ENCODE measurements around the gene GDPD5. TPM values are rescaled to one million over a fixed set of nuclear protein-coding genes. Genes with fewer than 3 reads are reported as not detected.

The GDPD5 gene
- total and polyA plus RNA-seq, 9 of the 15 experiments (the other 6 are each of a cell fraction or from before 2014, with no cell fraction given), result 0.32 to 27.3 (median 8.0) TPM

GRCh38 chr11:75554258-75555022 lies 28.7 kb upstream of the GDPD5 start (continued):
- TF ChIP-seq HDAC8 (tag; IDR thresholded peaks at IDR 0.05) (peak; percentile 84), SMAD3 (CRISPR knock-in tag; conservative IDR thresholded peaks at IDR 0.05) (0 out of 2 replicates have a peak, but pooled peaks have one; percentile 13), ZBED1 (IDR thresholded peaks at IDR 0.05) (no peak), ZFP36 (IDR thresholded peaks at IDR 0.05; ENCODE audit: low read depth, low read length, partially characterized antibody) (peak; percentile 12), ESRRA (IDR thresholded peaks at IDR 0.05; ENCODE audit: borderline replicate concordance, low read depth) (no peak), POU5F1 (IDR thresholded peaks at IDR 0.05; ENCODE audit: borderline replicate concordance, low read depth, low read length, partially characterized antibody) (no peak), ZBTB7A (IDR thresholded peaks at IDR 0.05; ENCODE audit: borderline replicate concordance, control insufficient read depth, low read depth, low read length) (no peak), NFYB (IDR thresholded peaks at IDR 0.05; ENCODE audit: extremely low read depth, insufficient read length) (peak; percentile 14), ZNF384 (IDR thresholded peaks at IDR 0.05; ENCODE audit: low read depth, low read length) (no peak), ZNF717 (CRISPR knock-in tag; IDR thresholded peaks at IDR 0.05) (no peak), PURB (CRISPR knock-in tag; IDR thresholded peaks at IDR 0.05; ENCODE audit: low read depth) (no peak), YY1 (IDR thresholded peaks at IDR 0.05; ENCODE audit: borderline replicate concordance in 1 of 3, control insufficient read depth in 1 of 3, extremely low read depth in 1 of 3, insufficient read depth in 3 of 3, insufficient read length in 1 of 3, insufficient replicate concordance in 2 of 3, low read depth in 1 of 3, low read length in 2 of 3) (no peak), RREB1 (CRISPR knock-in tag; IDR thresholded peaks at IDR 0.05) (no peak), FOXA1 (IDR thresholded peaks at IDR 0.05; ENCODE audit: borderline replicate concordance) (no peak), DLX4 (CRISPR knock-in tag; IDR thresholded peaks at IDR 0.05) (no peak), FOXK2 (conservative IDR thresholded peaks at IDR 0.05 in 1 of 2, IDR thresholded peaks at IDR 0.05 in 1 of 2; ENCODE audit: low read depth in 2 of 2) (no peak), CXXC5 (CRISPR knock-in tag; IDR thresholded peaks at IDR 0.05) (peak; percentile 45; the same call in 1 of the 2 replicates), KAT2B (IDR thresholded peaks at IDR 0.05; ENCODE audit: low read depth, low read length) (no peak), ELK3 (CRISPR knock-in tag; IDR thresholded peaks at IDR 0.05) (no peak)
